OCI-LY1 (cell line): Measurements from ENCODE around the gene OXNAD1.

Experiments
- H2AFZ ChIP-seq: fragments of 200-600 bp; sonication (generic), shearing (Covaris generic); 2 replicates; pipeline ENCODE4 v1.6.0; 2014; ENCODE audit warnings: antibody characterized with exemption, mild to moderate bottlenecking, low read length
- H3F3A ChIP-seq: fragments of 200-600 bp; sonication (generic), shearing (Covaris generic); 2 replicates; pipeline ENCODE4 v1.6.0; 2014; ENCODE audit warnings: mild to moderate bottlenecking, antibody characterized with exemption, low read length, moderate library complexity; ENCODE audit not compliant: insufficient read depth
- H3K27ac ChIP-seq: fragments of 200-600 bp; sonication (generic); 2 replicates; pipeline ENCODE4 v1.5.1; 2014; ENCODE audit warnings: low read length, mixed run types, mild to moderate bottlenecking, low read depth; ENCODE audit not compliant: poor library complexity, severe bottlenecking
- H3K27me3 ChIP-seq: fragments of 200-600 bp; sonication (generic); 2 replicates; pipeline ENCODE4 v1.6.0; 2014; ENCODE audit warnings: antibody characterized with exemption, mild to moderate bottlenecking, low read length, moderate library complexity; ENCODE audit not compliant: insufficient read depth
- H3K36me3 ChIP-seq: fragments of 200-600 bp; sonication (generic); 2 replicates; pipeline ENCODE4 v1.6.1; 2014; ENCODE audit warnings: mild to moderate bottlenecking, antibody characterized with exemption, low read length, moderate library complexity, mixed read lengths; ENCODE audit not compliant: insufficient read depth
- H3K4me1 ChIP-seq: fragments of 200-600 bp; sonication (generic); 2 replicates; pipeline ENCODE4 v1.5.1; 2014; ENCODE audit warnings: mild to moderate bottlenecking, low read length, moderate library complexity; ENCODE audit not compliant: insufficient read depth, severe bottlenecking
- H3K4me2 ChIP-seq: fragments of 200-600 bp; sonication (generic), shearing (Covaris generic); 2 replicates; pipeline ENCODE4 v1.6.1; 2014; ENCODE audit warnings: low read length
- H3K4me3 ChIP-seq: fragments of 200-600 bp; sonication (generic); 2 replicates; pipeline ENCODE4 v1.5.1; 2014; ENCODE audit warnings: low read length, low read depth, mild to moderate bottlenecking, mixed read lengths; ENCODE audit not compliant: poor library complexity, severe bottlenecking
- H3K79me2 ChIP-seq: fragments of 200-600 bp; shearing (Covaris generic); 2 replicates; pipeline ENCODE4 v1.6.1; 2016; ENCODE audit warnings: mixed run types, low read length, mixed read lengths; ENCODE audit not compliant: insufficient read depth
- H3K9ac ChIP-seq: fragments of 200-600 bp; sonication (generic), shearing (Covaris generic); 2 replicates; pipeline ENCODE4 v1.6.1; 2014; ENCODE audit warnings: mild to moderate bottlenecking, low read length, mixed read lengths
- H3K9me2 ChIP-seq: fragments of 200-600 bp; sonication (generic), shearing (Covaris generic); 2 replicates; pipeline ENCODE4 v1.6.1; 2014; ENCODE audit warnings: low read depth, mild to moderate bottlenecking, low read length, mixed read lengths
- H3K9me3 ChIP-seq: fragments of 200-600 bp; shearing (Covaris generic); 2 replicates; pipeline ENCODE4 v1.6.1; 2014; ENCODE audit warnings: low read length, mixed read lengths
- H4K20me1 ChIP-seq: fragments of 200-600 bp; sonication (generic), shearing (Covaris generic); 2 replicates; pipeline ENCODE4 v1.6.0; 2016; ENCODE audit warnings: mild to moderate bottlenecking, low read length; ENCODE audit not compliant: insufficient read depth
- CTCF ChIP-seq: fragments of 200-600 bp; sonication (generic), shearing (Covaris generic); IDR thresholded peaks from 2 replicates; pipeline ENCODE4 v1.5.1; 2017; ENCODE audit warnings: mild to moderate bottlenecking, antibody characterized with exemption, low read length, moderate library complexity, mixed read lengths
- EZH2 ChIP-seq: fragments of 200-600 bp; sonication (generic), shearing (Covaris generic); IDR thresholded peaks from 2 replicates; pipeline ENCODE4 v1.8.0; 2017; ENCODE audit warnings: borderline replicate concordance, mixed run types, mild to moderate bottlenecking, antibody characterized with exemption, low read length, moderate library complexity, mixed read lengths

The OXNAD1 gene

GRCh38 chr3:16233806-16234205 is 31.2 kb upstream of the OXNAD1 start:
- Histone ChIP-seq H3K9me3 (no peaks in the 10 kb centered on the region), H3K4me1 (no peaks in the 10 kb centered on the region), H3K9me2 (no peaks in the 10 kb centered on the region), H2AFZ (no peak overlapping the region), H3K9ac (no peak overlapping the region), H3K4me3 (no peak overlapping the region), H3K4me2 (no peak overlapping the region), H4K20me1 (no peaks in the 10 kb centered on the region), H3F3A (no peaks in the 10 kb centered on the region), H3K27me3 (no peaks in the 10 kb centered on the region), H3K79me2 (no peaks in the 10 kb centered on the region), H3K36me3 (no peaks in the 10 kb centered on the region), H3K27ac (no peak overlapping the region)
- TF ChIP-seq CTCF (no peak), EZH2 (no peak)

GRCh38 chr3:16234281-16234680 is 30.7 kb upstream of the OXNAD1 start:
- H3K36me3 ChIP-seq: no peaks in the 10 kb centered on the region
- H3K4me1 ChIP-seq: no peaks in the 10 kb centered on the region
- no peaks in the 10 kb centered on the region for H3K9me3 ChIP-seq
- no peaks in the 10 kb centered on the region for H3F3A ChIP-seq
- H2AFZ ChIP-seq: no peak overlapping the region
- no peak overlapping the region for H3K27ac ChIP-seq
- no peaks in the 10 kb centered on the region for H4K20me1 ChIP-seq
- H3K27me3 ChIP-seq: no peaks in the 10 kb centered on the region
- no peak overlapping the region for H3K4me2 ChIP-seq
- H3K9me2 ChIP-seq: no peaks in the 10 kb centered on the region
- H3K79me2 ChIP-seq: no peaks in the 10 kb centered on the region
- H3K9ac ChIP-seq: no peak overlapping the region
- no peak for TF ChIP-seq EZH2
- H3K4me3 ChIP-seq: no peak overlapping the region

- Histone ChIP-seq H3K36me3 (no peaks in the 10 kb centered on the region), H4K20me1 (no peaks in the 10 kb centered on the region), H3K9ac (no peak overlapping the region), H3K27me3 (no peaks in the 10 kb centered on the region), H3K4me1 (no peaks in the 10 kb centered on the region), H3K9me2 (no peaks in the 10 kb centered on the region), H3K79me2 (no peaks in the 10 kb centered on the region), H2AFZ (no peak overlapping the region), H3F3A (no peaks in the 10 kb centered on the region), H3K27ac (no peak overlapping the region), H3K4me2 (no peak overlapping the region), H3K9me3 (no peaks in the 10 kb centered on the region), H3K4me3 (no peak overlapping the region)
- TF ChIP-seq CTCF (no peak), EZH2 (no peak)
Observed at GRCh38 chr3:16236030-16236639, 28.9 kb upstream of the OXNAD1 start.

- Histone ChIP-seq H3K79me2 (no peaks in the 10 kb centered on the region), H3K9ac (no peak overlapping the region)
Observed at GRCh38 chr3:16236856-16237393, 28.1 kb upstream of the OXNAD1 start.

More at GRCh38 chr3:16236856-16237393, 28.1 kb upstream of the OXNAD1 start:
- Histone ChIP-seq H3F3A (no peaks in the 10 kb centered on the region), H3K4me2 (no peak overlapping the region), H3K4me3 (no peak overlapping the region), H3K4me1 (no peaks in the 10 kb centered on the region), H2AFZ (no peak overlapping the region), H3K9me3 (no peaks in the 10 kb centered on the region), H4K20me1 (no peaks in the 10 kb centered on the region), H3K27me3 (no peaks in the 10 kb centered on the region; the same call in 1 of the 2 replicates), H3K9me2 (no peaks in the 10 kb centered on the region), H3K27ac (no peak overlapping the region), H3K36me3 (no peaks in the 10 kb centered on the region)
- TF ChIP-seq CTCF (no peak), EZH2 (no peak)
